GM19238 (cell line): Measurements from ENCODE around the gene ALCAM.

ENCODE experiments used
- DNase-seq: peaks from one replicate; pipeline ENCODE4 v3.0.0; 2011; ENCODE audit warnings: low spot score; ENCODE audit not compliant: insufficient read length

The ALCAM gene

GRCh38 chr3:105527535-105527934 is 160.8 kb downstream of the ALCAM start:
- no peak for DNase-seq

- DNase-seq, result no peak
These were observed 161.2 kb downstream of the ALCAM start for GRCh38 chr3:105527949-105528348.

- DNase-seq, result no peak
These were observed 162.2 kb downstream of the ALCAM start for GRCh38 chr3:105528955-105529354.

GRCh38 chr3:105529456-105529855 is 162.7 kb downstream of the ALCAM start:
- no peak for DNase-seq

GRCh38 chr3:105532251-105532650 is 165.5 kb downstream of the ALCAM start:
- no peak for DNase-seq

- no peak for DNase-seq
These were observed 167.3 kb downstream of the ALCAM start for GRCh38 chr3:105533960-105534359.

- DNase-seq, result no peak
These were observed 167.8 kb downstream of the ALCAM start for GRCh38 chr3:105534491-105534890.

GRCh38 chr3:105537371-105538080 is 170.8 kb downstream of the ALCAM start:
- no peak for DNase-seq

- no peak for DNase-seq
These were observed 171.8 kb downstream of the ALCAM start for GRCh38 chr3:105538483-105538882.

- no peak for DNase-seq
These were observed 173.2 kb downstream of the ALCAM start for GRCh38 chr3:105539897-105540296.

GRCh38 chr3:105542282-105543019 is 175.7 kb downstream of the ALCAM start:
- no peak for DNase-seq

- no peak for DNase-seq
These were observed 178.3 kb downstream of the ALCAM start for GRCh38 chr3:105545051-105545450.

- DNase-seq, result no peak
These were observed 187.1 kb downstream of the ALCAM start for GRCh38 chr3:105553851-105554250.

- no peak for DNase-seq
These were observed 188.5 kb downstream of the ALCAM start for GRCh38 chr3:105555206-105555605.

- DNase-seq, result no peak
These were observed 193.1 kb downstream of the ALCAM start for GRCh38 chr3:105559856-105560255.

- no peak for DNase-seq
These were observed 195.2 kb downstream of the ALCAM start for GRCh38 chr3:105561876-105562275.

- DNase-seq, result no peak
These were observed 198.0 kb downstream of the ALCAM start for GRCh38 chr3:105564546-105565288.

GRCh38 chr3:105571005-105571404 is 204.3 kb downstream of the ALCAM start:
- no peak for DNase-seq

GRCh38 chr3:105572501-105572900 is 205.8 kb downstream of the ALCAM start:
- DNase-seq, result no peak

- DNase-seq, result no peak
These were observed 212.7 kb downstream of the ALCAM start for GRCh38 chr3:105579439-105579838.

- DNase-seq, result no peak
These were observed 213.7 kb downstream of the ALCAM start for GRCh38 chr3:105580296-105580965.

- no peak for DNase-seq
These were observed 215.3 kb downstream of the ALCAM start for GRCh38 chr3:105582015-105582414.
